HepG2 (cell line): ENCODE results near the gene CSF1R. TPM values are rescaled to one million over a fixed set of nuclear protein-coding genes. Genes with fewer than 3 reads are reported as not detected.

Source experiments
- ATAC-seq: fragments of 200-7000 bp; cut with Tn5 transposase; 3 replicates; pipeline ENCODE4 v1.9.1; 2020; ENCODE audit warnings: mild to moderate bottlenecking, moderate library complexity
- BruUV-seq: library from RNA; stranded (reverse); fragments of 400-500 nt; replicated peaks from 2 replicates; lab custom pipeline; 2021; lab: Mats Ljungman, UMichigan
- CTCF ChIA-PET: fragments of 300-600 bp; formaldehyde crosslinking; extraction: SDS; loops from one replicate; lab custom pipeline; 2021; ENCODE audit warnings: low total read pairs, inconsistent platforms, low intra/inter-chr PET ratio; lab: Yijun Ruan, JAX
- POLR2A ChIA-PET: fragments of 350-600 bp; sonication (Branson Sonifier 250); formaldehyde crosslinking; loops from one replicate; lab custom pipeline; 2020; ENCODE audit warnings: antibody characterized with exemption, inconsistent platforms; lab: Yijun Ruan, JAX
- DNase-seq: peaks from one replicate; pipeline ENCODE4 v3.0.0-alpha.2; 2015; ENCODE audit warnings: low spot score
- FAIRE-seq: peaks from 3 replicates; lab custom pipeline; 2011; peaks lifted over from hg19 to GRCh38; lab: Jason Lieb, UNC
- H2AFZ ChIP-seq: one replicate; pipeline ENCODE4 v1.6.1; 2011; ENCODE audit warnings: low read length, inconsistent platforms
- H3K27ac ChIP-seq: fragments of 300-600 bp; 3 replicates; pipeline ENCODE4 v1.8.0; 2011; ENCODE audit warnings: mixed run types, mild to moderate bottlenecking, mixed read lengths, low read length, inconsistent platforms; ENCODE audit not compliant: insufficient read depth; ENCODE audit errors: extremely low read length
- H3K27me3 ChIP-seq, 2 experiments: fragments of 200-600 bp in 1 of 2; 2 replicates in 1 of 2; 3 replicates in 1 of 2; pipeline versions ENCODE4 v1.6.0 to v1.8.0; 2011; ENCODE audit warnings: low read length in 2 of 2, mild to moderate bottlenecking in 2 of 2, moderate library complexity in 2 of 2, inconsistent platforms in 1 of 2; ENCODE audit not compliant: insufficient read depth in 2 of 2, control insufficient read depth in 1 of 2
- H3K36me3 ChIP-seq, 2 experiments: fragments of 200-600 bp in 1 of 2; replicated peaks in 1 of 2; 2 replicates in 1 of 2; 3 replicates in 1 of 2; pipeline versions ENCODE4 v1.5.1 to v1.8.0; 2011; ENCODE audit warnings: low read length in 2 of 2, inconsistent platforms in 1 of 2; ENCODE audit not compliant: insufficient read depth in 2 of 2, control insufficient read depth in 1 of 2
- H3K4me1 ChIP-seq: 2 replicates; pipeline ENCODE4 v1.5.1; 2012; ENCODE audit warnings: low read length, inconsistent platforms; ENCODE audit not compliant: insufficient read depth
- H3K4me2 ChIP-seq: 2 replicates; pipeline ENCODE4 v1.6.0; 2011; ENCODE audit warnings: low read depth, low read length, inconsistent platforms
- H3K4me3 ChIP-seq, 3 experiments: fragments of 200-600 bp in 1 of 3; sonication (generic), shearing (Covaris generic) in 1 of 3; replicated peaks in 1 of 3; 2 replicates each; pipeline ENCODE4 v1.5.1; 2011 to 2016; ENCODE audit warnings: low read length in 3 of 3, inconsistent platforms in 2 of 3, low read depth in 2 of 3, mild to moderate bottlenecking in 2 of 3, control low read depth in 1 of 3, mixed read lengths in 1 of 3; ENCODE audit not compliant: insufficient read depth in 1 of 3
- H3K79me2 ChIP-seq: one replicate; pipeline ENCODE4 v1.6.1; 2011; ENCODE audit warnings: low read length, inconsistent platforms; ENCODE audit not compliant: insufficient read depth
- H3K9ac ChIP-seq: 2 replicates; pipeline ENCODE4 v1.6.0; 2011; ENCODE audit warnings: mild to moderate bottlenecking, low read depth, low read length, inconsistent platforms; ENCODE audit not compliant: insufficient read depth
- H3K9me3 ChIP-seq: 2 replicates; pipeline ENCODE4 v1.5.1; 2012; ENCODE audit warnings: mild to moderate bottlenecking, low read length
- H4K20me1 ChIP-seq: 2 replicates; pipeline ENCODE4 v1.6.0; 2011; ENCODE audit warnings: inconsistent platforms, mild to moderate bottlenecking, low read length, moderate library complexity; ENCODE audit not compliant: insufficient read depth
- AKAP8 ChIP-seq: sonication (generic); formaldehyde crosslinking; IDR thresholded peaks from 2 replicates; pipeline ENCODE4 v1.5.1; 2020; ENCODE audit warnings: mild to moderate bottlenecking, missing genetic modification reagents
- CTCF ChIP-seq: sonication (generic); formaldehyde crosslinking; IDR thresholded peaks from 2 replicates; pipeline ENCODE4 v1.5.0; 2020; ENCODE audit warnings: mild to moderate bottlenecking, missing genetic modification reagents, moderate library complexity
- PRDM10 ChIP-seq: sonication (generic); formaldehyde crosslinking; IDR thresholded peaks from 2 replicates; pipeline ENCODE4 v1.4.0; 2020; ENCODE audit warnings: low read depth, missing genetic modification reagents
- STAG1 ChIP-seq: sonication (generic); formaldehyde crosslinking; IDR thresholded peaks from 2 replicates; pipeline ENCODE4 v1.4.0; 2020; ENCODE audit warnings: missing genetic modification reagents
- ZNF512B ChIP-seq: sonication (generic); formaldehyde crosslinking; IDR thresholded peaks from 2 replicates; pipeline ENCODE4 v1.5.1; 2020; ENCODE audit warnings: missing genetic modification reagents, mild to moderate bottlenecking, borderline replicate concordance
- WGBS: methylation state at CpG from one replicate; pipeline ENCODE4 v1.1.6; 2017; ENCODE audit warnings: low lambda C conversion rate; 5-methylcytosine and 5-hydroxymethylcytosine counted together
- in situ Hi-C: cut with HindIII; loops from 2 replicates; pipeline ENCODE4 v1.10.0; 2017; ENCODE audit warnings: low pct_unique_long_range_greater_than_20kb; ENCODE audit not compliant: extremely low pct_ligation_motif_present
- intact Hi-C: fragments of 100-400 bp; cut with micrococcal nuclease; formaldehyde crosslinking; loops from one replicate; pipeline ENCODE4 v1.10.0; 2022; ENCODE audit not compliant: unreplicated experiment
- polyA plus RNA-seq, 8 experiments: library from polyadenylated mRNA; depleted of rRNA in 3 of 8; stranded (reverse) in 7 of 8; unstranded in 1 of 8; fragments of >200 nt; fragmentation: Illumina TruSeq in 4 of 8; extraction: Trizol in 4 of 8; gene quantifications; 2 replicates each; pipeline versions ENCODE4 v1.2.1 to v1.2.3, GENCODE V29; 2011 to 2016; ENCODE audit warnings: low read depth in 4 of 8, missing spikeins in 1 of 8, mixed read lengths in 1 of 8; ENCODE audit not compliant: insufficient read depth in 1 of 8
- total RNA-seq, 5 experiments: library from RNA; depleted of rRNA; stranded (reverse); fragments of >200 nt; fragmentation: Illumina TruSeq; extraction: Trizol; gene quantifications; 2 replicates each; pipeline ENCODE4 v1.2.3, GENCODE V29; 2016; ENCODE audit warnings: low read depth in 1 of 5
- TF ChIP-seq, protein P1 (sequence below): sonication (generic); formaldehyde crosslinking; IDR thresholded peaks from 2 replicates; pipeline ENCODE4 v1.8.0; 2022; ENCODE audit warnings: missing genetic modification reagents, mild to moderate bottlenecking, inconsistent platforms, borderline replicate concordance

CSF1R gene
- total and polyA plus RNA-seq, 2 of the 13 experiments (the other 11 are each of a cell fraction or from before 2014, with no cell fraction given): 0.01 TPM; not detected in 1

- no peak for TF ChIP-seq PRDM10 (CRISPR knock-in tag)
- no peak for TF ChIP-seq ZNF512B (CRISPR knock-in tag)
- no peak for TF ChIP-seq AKAP8 (CRISPR knock-in tag)
These were observed 40.3 kb downstream of the CSF1R start (continued) for GRCh38 chr5:150046031-150046430.

DNA sequence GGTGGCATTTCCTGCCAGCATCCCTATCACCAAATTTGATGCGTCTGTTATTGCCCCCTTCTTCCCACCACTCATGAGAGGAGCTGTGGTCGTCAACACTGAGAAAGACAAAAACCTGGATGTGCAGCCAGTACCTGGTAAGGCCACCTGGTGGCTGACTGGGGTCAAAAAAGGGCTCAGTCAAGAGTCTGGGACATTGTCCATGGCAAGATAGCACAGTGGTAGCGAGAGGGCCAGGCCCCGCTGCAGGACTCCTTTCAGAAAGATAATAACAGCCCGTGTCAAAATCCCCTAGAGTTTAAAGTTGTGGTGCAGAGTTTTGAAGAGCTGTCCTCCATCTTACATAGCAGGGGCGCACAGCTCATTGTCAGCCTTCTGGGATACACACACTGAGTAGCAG lies 40.8 kb downstream of the CSF1R start:
- Histone ChIP-seq H4K20me1 (no peaks in the 10 kb centered on the region), H3K27ac (no peak overlapping the region), H3K9me3 (no peaks in the 10 kb centered on the region), H3K4me1 (no peaks in the 10 kb centered on the region), H2AFZ (no peak overlapping the region), H3K27me3 (no peaks in the 10 kb centered on the region), H3K4me2 (no peak overlapping the region), H3K36me3 (peaks cover 50 to 93% of the 10 kb centered on the region in 2 experiments), H3K9ac (no peak overlapping the region), H3K4me3 (no peak overlapping the region), H3K79me2 (no peaks in the 10 kb centered on the region)
- intact Hi-C loops: loop anchor here (1.0 to 2.0 kb wide), 2 partner anchors 45 to 173 kb away; partner anchors contain the start of genes HMGXB3 and TIGD6
- ChIA-PET POLR2A (interaction anchor here (1.0 kb wide), 1 partner anchor 19 kb away, joined by 3 read pairs; no protein-coding TSS in a partner anchor), CTCF (no interaction called here)
- FAIRE-seq (no peak), DNase-seq (no peak), ATAC-seq (peak; percentile 84)
- WGBS: 87% methylated on average over 6 of the region's 6 CpGs
- TF ChIP-seq CTCF (peak; percentile 47), STAG1 (CRISPR knock-in tag) (peak; percentile 45)
- TF ChIP-seq, protein P1, sequence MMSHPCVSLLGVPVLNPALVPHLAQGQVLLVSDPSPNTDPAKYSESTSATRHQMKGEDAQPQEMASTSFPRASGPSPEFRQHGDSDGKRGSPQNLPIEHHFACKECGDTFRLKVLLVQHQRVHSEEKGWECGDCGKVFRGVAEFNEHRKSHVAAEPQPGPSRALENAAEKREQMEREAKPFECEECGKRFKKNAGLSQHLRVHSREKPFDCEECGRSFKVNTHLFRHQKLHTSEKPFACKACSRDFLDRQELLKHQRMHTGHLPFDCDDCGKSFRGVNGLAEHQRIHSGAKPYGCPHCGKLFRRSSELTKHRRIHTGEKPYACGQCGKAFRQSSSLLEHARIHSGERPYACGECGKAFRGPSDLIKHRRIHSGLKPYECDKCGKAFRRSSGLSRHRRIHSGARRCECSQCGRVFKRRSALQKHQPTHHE (CRISPR knock-in tag): no peak
- BruUV-seq: no TSS peak
- in situ Hi-C loops: no loop called here
